MG63 (cell line): ENCODE data around the gene TSHZ3. TPM values are rescaled to one million over a fixed set of nuclear protein-coding genes. Genes with fewer than 3 reads are reported as not detected.

ENCODE experiments used
- DNase-seq: peaks from one replicate; pipeline ENCODE4 v3.0.0-alpha.2; 2020
- H3K27me3 ChIP-seq: fragments of 250-450 bp; sonication (Bioruptor Pico); 2 replicates; pipeline ENCODE4 v1.5.1; 2020; ENCODE audit warnings: mild to moderate bottlenecking, moderate library complexity
- H3K36me3 ChIP-seq: fragments of 250-450 bp; sonication (Bioruptor Pico); 2 replicates; pipeline ENCODE4 v1.5.1; 2020; ENCODE audit warnings: mild to moderate bottlenecking, moderate library complexity
- H3K4me3 ChIP-seq: fragments of 250-450 bp; sonication (Bioruptor Pico); 2 replicates; pipeline ENCODE4 v1.5.1; 2020; ENCODE audit warnings: mild to moderate bottlenecking, moderate library complexity
- H3K9me3 ChIP-seq: fragments of 250-450 bp; sonication (Bioruptor Pico); 2 replicates; pipeline ENCODE4 v1.5.1; 2020; ENCODE audit warnings: mild to moderate bottlenecking, moderate library complexity
- total RNA-seq: library from RNA; depleted of rRNA; stranded (reverse); fragments of >200 nt; shearing (Covaris generic); gene quantifications from 2 replicates; pipeline ENCODE4 v1.2.3, GENCODE V29; 2014; ENCODE audit warnings: low replicate concordance; rRNA removed

Gene TSHZ3, protein sequence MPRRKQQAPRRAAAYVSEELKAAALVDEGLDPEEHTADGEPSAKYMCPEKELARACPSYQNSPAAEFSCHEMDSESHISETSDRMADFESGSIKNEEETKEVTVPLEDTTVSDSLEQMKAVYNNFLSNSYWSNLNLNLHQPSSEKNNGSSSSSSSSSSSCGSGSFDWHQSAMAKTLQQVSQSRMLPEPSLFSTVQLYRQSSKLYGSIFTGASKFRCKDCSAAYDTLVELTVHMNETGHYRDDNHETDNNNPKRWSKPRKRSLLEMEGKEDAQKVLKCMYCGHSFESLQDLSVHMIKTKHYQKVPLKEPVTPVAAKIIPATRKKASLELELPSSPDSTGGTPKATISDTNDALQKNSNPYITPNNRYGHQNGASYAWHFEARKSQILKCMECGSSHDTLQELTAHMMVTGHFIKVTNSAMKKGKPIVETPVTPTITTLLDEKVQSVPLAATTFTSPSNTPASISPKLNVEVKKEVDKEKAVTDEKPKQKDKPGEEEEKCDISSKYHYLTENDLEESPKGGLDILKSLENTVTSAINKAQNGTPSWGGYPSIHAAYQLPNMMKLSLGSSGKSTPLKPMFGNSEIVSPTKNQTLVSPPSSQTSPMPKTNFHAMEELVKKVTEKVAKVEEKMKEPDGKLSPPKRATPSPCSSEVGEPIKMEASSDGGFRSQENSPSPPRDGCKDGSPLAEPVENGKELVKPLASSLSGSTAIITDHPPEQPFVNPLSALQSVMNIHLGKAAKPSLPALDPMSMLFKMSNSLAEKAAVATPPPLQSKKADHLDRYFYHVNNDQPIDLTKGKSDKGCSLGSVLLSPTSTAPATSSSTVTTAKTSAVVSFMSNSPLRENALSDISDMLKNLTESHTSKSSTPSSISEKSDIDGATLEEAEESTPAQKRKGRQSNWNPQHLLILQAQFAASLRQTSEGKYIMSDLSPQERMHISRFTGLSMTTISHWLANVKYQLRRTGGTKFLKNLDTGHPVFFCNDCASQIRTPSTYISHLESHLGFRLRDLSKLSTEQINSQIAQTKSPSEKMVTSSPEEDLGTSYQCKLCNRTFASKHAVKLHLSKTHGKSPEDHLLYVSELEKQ
- total RNA-seq, result 2.2 and 2.6 TPM in 2 replicates

DNA sequence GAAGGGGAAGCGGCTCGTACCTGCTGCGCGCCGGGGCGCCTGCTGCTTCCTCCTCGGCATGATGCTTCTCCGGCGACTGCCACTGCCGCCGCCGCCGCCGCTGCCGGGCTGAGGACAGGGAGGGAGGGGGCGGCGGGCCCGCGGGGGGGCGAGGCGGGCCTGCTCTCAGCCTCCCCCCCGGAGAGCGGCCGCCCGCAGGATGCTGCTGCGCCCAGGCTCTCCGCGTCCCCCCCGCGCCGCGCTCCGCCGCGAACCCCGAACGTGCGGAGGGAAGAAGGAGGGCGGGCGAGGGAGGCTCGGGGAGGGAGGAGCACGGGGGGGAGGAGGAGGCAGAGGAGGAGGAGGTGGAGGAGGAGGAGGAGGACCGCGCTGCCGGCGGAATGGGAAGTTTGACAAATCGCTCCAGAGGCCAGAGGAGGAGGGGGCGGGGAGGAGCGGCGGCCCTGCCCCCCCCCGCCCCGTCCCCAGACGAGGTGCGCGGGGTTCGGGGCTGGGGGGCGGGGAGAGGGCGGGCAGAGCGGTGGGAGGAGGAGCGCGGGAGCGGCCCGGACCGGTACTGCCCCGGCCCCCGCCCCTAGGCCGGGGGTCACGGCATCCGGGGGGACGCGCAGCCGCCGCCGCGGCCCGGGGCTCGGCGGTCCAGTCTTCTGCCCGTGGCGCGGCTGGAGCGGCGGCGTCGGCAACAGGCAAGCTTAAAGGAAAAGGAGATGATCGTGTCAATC is at the start of gene TSHZ3:
Gene TSHZ3 (minus strand): TSS at position 277 of the 722 bp plus-strand sequence. CDS start 217 bp downstream, at position 60.
- Histone ChIP-seq H3K9me3 (no peaks in the 10 kb centered on the region), H3K27me3 (no peaks in the 10 kb centered on the region), H3K4me3 (peak within 1 kb of the TSS; percentile 98), H3K36me3 (peaks cover 14% of the 10 kb centered on the region)
- peak; percentile 88 for DNase-seq

DNA sequence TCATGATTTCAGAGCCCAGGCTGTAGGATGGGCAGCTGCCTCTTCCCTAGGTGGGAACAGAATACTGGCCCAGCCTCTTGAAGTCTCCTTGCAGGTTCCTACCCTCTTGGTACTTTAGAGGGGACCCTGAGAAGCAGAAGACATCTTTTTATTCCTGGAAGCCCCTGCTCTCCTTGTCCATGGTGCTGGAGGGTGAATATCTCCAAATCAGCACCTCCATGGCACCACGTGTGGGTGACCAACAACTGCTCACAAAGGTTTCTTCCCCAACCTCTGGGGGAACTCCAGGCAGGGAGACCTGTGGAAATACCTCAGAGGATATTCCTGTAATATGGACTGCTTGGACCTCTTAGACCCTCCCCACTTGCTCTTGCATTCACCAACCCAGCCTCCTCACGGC is 48.1 kb upstream of the TSHZ3 start:
- Histone ChIP-seq H3K27me3 (0 out of 2 replicates have a peak, but pooled peaks cover 3% of the 10 kb centered on the region), H3K4me3 (no peak overlapping the region), H3K9me3 (no peaks in the 10 kb centered on the region), H3K36me3 (no peaks in the 10 kb centered on the region)
- no peak for DNase-seq

GRCh38 chr19:31392464-31392863 is 43.2 kb upstream of the TSHZ3 start:
- no peak for DNase-seq
- no peaks in the 10 kb centered on the region for H3K9me3 ChIP-seq
- no peaks in the 10 kb centered on the region for H3K36me3 ChIP-seq
- H3K27me3 ChIP-seq, result 0 out of 2 replicates have a peak, but pooled peaks cover 3% of the 10 kb centered on the region
- no peak overlapping the region for H3K4me3 ChIP-seq

DNA sequence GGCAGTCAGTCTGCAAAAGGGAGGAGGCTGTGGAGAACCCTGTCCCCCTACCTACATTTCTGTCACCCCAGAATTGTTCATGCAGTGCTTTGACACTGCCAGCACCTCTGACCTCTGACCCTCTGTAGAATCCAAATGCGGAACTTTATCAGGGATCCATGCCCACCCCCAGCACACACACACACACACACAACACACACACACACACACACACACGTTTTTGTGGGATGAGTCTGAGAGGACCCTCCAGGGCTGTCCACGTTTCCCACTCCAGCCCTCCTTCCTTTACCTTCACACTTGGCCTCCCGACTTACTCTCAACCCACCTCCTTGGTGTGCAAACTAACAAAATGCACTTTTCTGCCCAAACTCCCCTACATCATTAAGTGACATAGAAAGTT is 42.3 kb upstream of the TSHZ3 start:
- DNase-seq, result no peak
- Histone ChIP-seq H3K4me3 (no peak overlapping the region), H3K27me3 (0 out of 2 replicates have a peak, but pooled peaks cover 3% of the 10 kb centered on the region), H3K36me3 (no peaks in the 10 kb centered on the region), H3K9me3 (no peaks in the 10 kb centered on the region)

GRCh38 chr19:31390711-31391110 is 41.5 kb upstream of the TSHZ3 start:
- Histone ChIP-seq H3K9me3 (no peaks in the 10 kb centered on the region), H3K4me3 (no peak overlapping the region), H3K36me3 (no peaks in the 10 kb centered on the region), H3K27me3 (no peaks in the 10 kb centered on the region)
- DNase-seq, result no peak

DNA sequence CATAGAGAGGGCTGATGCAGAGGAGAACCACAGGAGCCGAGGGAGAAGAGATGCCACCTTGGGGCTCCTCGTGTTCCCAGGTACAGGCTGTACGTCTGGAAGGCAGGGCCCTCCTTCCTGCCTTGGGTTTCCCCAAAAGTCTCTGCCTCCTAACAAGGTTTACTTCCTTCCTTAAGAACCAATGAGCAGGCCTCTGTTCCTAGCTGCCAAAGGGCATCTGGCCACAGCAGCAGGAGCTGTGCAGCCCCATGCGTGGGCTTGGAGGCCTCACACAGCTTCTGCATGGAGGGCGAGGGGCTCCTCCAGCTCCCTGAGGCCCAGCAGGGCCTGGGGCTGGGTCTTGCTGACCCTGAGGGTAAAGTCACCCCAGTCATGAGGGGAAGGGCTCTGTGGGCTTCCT is 40.6 kb upstream of the TSHZ3 start:
- H3K36me3 ChIP-seq, result no peaks in the 10 kb centered on the region
- H3K27me3 ChIP-seq, result no peaks in the 10 kb centered on the region
- no peak overlapping the region for H3K4me3 ChIP-seq
- no peaks in the 10 kb centered on the region for H3K9me3 ChIP-seq
- DNase-seq, result no peak

GRCh38 chr19:31387717-31388301 is 38.6 kb upstream of the TSHZ3 start:
- Histone ChIP-seq H3K4me3 (no peak overlapping the region), H3K9me3 (no peaks in the 10 kb centered on the region), H3K36me3 (no peaks in the 10 kb centered on the region), H3K27me3 (no peaks in the 10 kb centered on the region)
- no peak for DNase-seq

DNA sequence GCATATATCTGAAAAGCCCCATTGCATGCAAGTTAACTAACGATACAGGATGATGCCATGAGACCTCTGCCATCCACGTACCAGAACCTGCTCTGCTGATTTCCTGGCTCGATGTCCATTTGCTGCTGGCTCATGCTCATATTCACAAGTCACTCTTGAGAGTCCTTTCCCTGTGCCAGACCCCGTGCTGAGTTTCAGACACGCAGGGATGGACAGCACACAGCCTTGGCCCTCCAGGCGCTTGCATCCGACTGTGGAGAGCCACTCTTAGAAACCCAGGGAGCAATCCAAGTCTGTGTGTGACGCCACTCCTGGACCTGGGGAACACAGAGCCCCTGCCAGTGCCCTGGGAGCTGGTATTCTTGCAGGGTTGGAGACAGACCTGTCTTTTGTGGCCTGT is 37.6 kb upstream of the TSHZ3 start:
- Histone ChIP-seq H3K4me3 (no peak overlapping the region), H3K9me3 (no peaks in the 10 kb centered on the region), H3K36me3 (no peaks in the 10 kb centered on the region), H3K27me3 (no peaks in the 10 kb centered on the region)
- DNase-seq, result no peak

DNA sequence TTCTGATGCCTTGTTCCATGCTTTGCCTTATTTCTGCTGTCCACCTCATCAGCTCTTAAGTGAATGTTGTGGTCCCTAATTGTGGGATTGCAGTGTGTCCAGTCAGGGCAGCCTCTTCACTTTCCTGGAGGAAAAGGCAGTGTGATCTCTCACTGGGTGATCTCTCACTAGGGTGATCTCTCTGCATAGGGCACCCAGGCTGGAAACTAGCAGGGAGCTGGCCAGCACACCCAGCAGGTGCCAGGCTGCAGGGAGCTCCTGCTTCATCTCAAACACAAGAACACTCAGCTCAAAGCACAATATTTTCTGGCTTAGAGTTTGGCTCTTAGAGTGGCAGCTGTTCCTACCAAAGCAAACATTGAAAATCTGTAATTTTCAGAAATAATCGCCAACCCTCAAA is 36.5 kb upstream of the TSHZ3 start:
- no peaks in the 10 kb centered on the region for H3K9me3 ChIP-seq
- no peaks in the 10 kb centered on the region for H3K36me3 ChIP-seq
- no peak for DNase-seq
- no peak overlapping the region for H3K4me3 ChIP-seq
- no peaks in the 10 kb centered on the region for H3K27me3 ChIP-seq

DNA sequence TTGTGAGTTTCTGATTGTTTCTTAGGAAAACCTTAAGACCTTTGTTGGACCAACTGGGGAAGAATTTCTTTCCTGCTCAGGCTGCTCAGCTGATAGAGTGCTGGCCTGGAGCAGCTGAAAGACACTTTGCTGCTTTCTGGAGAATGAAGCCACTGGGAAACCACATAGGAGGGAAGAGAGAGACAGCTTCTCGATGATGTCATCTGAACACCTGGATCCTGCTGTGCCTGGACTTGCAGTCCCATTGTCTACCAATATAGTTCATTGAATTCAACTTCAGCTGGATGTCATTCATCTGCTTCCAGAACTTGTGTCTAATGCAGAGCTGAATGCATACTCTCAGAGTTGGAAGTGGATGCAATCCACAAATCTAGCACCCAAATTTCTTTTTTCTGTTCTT is 34.3 kb upstream of the TSHZ3 start:
- H3K4me3 ChIP-seq, result no peak overlapping the region

GRCh38 chr19:31380854-31381253 is 31.6 kb upstream of the TSHZ3 start:
- DNase-seq, result no peak
- no peaks in the 10 kb centered on the region for H3K36me3 ChIP-seq
- no peaks in the 10 kb centered on the region for H3K27me3 ChIP-seq
- H3K9me3 ChIP-seq, result no peaks in the 10 kb centered on the region
- no peak overlapping the region for H3K4me3 ChIP-seq

More for the DNA sequence above, 34.3 kb upstream of the TSHZ3 start:
- no peak for DNase-seq
- Histone ChIP-seq H3K9me3 (no peaks in the 10 kb centered on the region), H3K36me3 (no peaks in the 10 kb centered on the region), H3K27me3 (no peaks in the 10 kb centered on the region)

DNA sequence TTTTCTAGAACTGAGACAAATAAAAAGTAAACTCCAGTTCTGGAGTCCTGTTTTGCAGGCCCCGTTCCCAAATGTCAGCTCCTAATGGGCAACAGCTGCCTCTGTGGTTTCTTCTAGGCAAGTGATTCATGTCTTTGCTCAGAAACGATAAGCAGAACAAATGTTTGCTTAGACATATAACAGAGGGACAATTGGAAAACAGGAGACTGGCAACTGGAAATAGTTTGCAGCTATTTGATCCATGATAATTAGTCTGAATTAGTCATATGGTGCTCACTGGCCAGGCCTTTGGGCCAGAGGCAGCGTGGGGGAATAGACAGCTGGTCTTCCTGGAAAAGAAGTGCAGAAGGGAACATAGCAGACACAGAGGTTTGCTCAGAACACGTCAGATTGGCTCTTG is 29.2 kb upstream of the TSHZ3 start:
- Histone ChIP-seq H3K9me3 (no peaks in the 10 kb centered on the region), H3K36me3 (no peaks in the 10 kb centered on the region), H3K4me3 (no peak overlapping the region), H3K27me3 (no peaks in the 10 kb centered on the region)
- DNase-seq, result peak; percentile 82

- DNase-seq, result no peak
- no peaks in the 10 kb centered on the region for H3K27me3 ChIP-seq
- peaks cover 1% of the 10 kb centered on the region; the same call in 1 of the 2 replicates for H3K9me3 ChIP-seq
- H3K4me3 ChIP-seq, result no peak overlapping the region
- H3K36me3 ChIP-seq, result no peaks in the 10 kb centered on the region
These were observed 28.5 kb upstream of the TSHZ3 start for GRCh38 chr19:31377736-31378135.

DNA sequence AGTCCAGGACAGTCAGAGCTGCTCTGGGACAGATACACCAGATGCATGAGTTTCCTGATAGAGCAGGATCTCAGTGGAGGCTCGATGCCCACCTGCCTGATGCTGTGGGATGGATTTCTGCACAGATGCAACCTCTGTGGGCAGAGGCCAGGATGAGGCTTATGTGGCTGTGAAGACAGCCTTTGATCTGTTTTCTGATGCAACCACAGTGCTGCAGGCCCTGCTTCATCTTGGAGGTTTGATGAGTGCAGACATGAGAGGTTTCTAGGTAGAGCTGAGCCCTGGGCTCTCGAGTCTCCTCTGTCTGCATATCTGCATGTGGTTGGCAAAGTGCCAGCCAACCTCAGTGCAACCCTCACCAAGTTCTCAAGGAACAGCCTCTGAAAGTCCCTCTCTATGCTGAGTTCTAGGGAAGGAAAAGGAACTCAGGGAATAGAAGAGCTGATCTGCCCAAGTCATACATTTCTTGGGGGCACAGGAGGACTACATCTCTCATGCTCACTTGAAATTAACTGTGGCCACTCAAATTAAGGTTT is 23.1 kb upstream of the TSHZ3 start:
- no peaks in the 10 kb centered on the region for H3K36me3 ChIP-seq
- DNase-seq, result no peak
- no peaks in the 10 kb centered on the region; the same call in 1 of the 2 replicates for H3K27me3 ChIP-seq
- peaks cover 3% of the 10 kb centered on the region; the same call in 1 of the 2 replicates for H3K9me3 ChIP-seq
- no peak overlapping the region for H3K4me3 ChIP-seq

DNA sequence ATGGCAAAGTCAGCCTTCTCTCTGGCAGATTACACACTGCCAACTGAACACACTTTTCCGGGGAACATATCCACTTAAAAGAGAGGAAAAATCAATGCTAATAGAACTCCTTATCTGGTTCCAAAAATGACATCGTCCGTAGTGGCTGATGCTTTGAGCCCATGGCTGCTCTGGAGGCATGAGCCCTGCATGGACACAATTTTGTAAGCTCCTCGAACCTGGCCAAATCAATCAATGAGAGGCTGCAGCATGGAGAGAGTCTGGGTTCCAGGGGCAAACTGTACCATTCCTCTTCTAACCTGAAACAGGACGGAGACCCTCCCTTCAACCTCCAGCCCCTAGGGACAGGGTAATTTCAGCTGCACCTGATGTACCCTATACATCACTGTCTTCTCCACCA is 21.0 kb upstream of the TSHZ3 start:
- no peaks in the 10 kb centered on the region for H3K36me3 ChIP-seq
- no peak overlapping the region for H3K4me3 ChIP-seq
- H3K27me3 ChIP-seq, result no peaks in the 10 kb centered on the region; the same call in 1 of the 2 replicates
- DNase-seq, result no peak
- peaks cover 3% of the 10 kb centered on the region; the same call in 1 of the 2 replicates for H3K9me3 ChIP-seq

DNA sequence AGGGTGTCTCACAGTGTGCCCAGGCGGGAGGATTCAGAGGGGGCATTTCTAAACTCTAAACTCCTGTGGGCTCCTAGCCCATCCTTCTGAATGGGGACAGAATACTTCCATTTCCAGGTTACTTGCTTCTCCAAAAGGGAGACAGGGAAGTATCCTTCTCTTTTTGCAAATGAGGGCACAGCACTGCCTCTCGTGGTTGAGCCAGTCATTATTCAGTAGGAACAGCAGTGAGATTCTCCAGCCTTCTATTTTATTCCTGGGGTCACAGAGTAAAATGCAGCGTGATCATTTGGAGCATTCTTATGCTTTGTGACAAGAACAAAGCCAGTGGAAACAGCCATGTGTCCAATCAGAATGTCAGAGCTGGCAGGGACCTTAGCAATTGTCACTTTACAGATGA is 15.7 kb upstream of the TSHZ3 start:
- no peaks in the 10 kb centered on the region for H3K36me3 ChIP-seq
- no peaks in the 10 kb centered on the region for H3K27me3 ChIP-seq
- no peak for DNase-seq
- H3K9me3 ChIP-seq, result no peaks in the 10 kb centered on the region
- H3K4me3 ChIP-seq, result no peak overlapping the region
